Measurements from ENCODE around the gene NDUFAF2. TPM values are rescaled to one million over a fixed set of nuclear protein-coding genes. Genes with fewer than 3 reads are reported as not detected.
A peak's percentile ranks its signal among the peaks of the same experiment; 100 is the strongest.
"Not testable (repeated sequence)": the region's sequence is repeated elsewhere in the genome, so short reads cannot be mapped to it uniquely, and the experiment has no call there.

The NDUFAF2 gene
- total RNA-seq, 4 donors from 2014 or later: 44.0 to 56.3 (median 45.9) TPM

DNA sequence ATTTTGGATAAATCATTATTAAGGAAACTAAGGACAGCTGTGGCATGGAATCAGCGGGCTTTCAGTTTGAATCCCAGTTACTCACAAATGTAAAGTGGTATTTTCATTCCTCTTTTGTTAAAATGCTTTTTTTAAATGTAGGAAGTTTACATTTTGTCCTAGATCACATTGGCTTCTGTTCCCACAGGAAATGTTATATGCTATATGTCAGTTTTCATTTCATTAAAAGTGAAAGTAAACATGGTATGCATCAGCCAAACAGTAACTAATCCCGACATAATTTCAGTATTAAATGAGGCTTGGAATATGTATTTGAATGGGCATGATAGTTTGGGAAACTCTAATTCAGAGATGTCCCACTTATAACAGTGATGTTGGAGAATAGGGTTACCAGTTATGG is 235.9 kb downstream of the NDUFAF2 start:
- TF ChIP-seq POLR2A (IDR thresholded peaks at IDR 0.05) (no peak), EP300 (IDR thresholded peaks at IDR 0.05) (no peak), POLR2AphosphoS5 (IDR thresholded peaks at IDR 0.05) (no peak)
- TF ChIP-seq, protein P1, sequence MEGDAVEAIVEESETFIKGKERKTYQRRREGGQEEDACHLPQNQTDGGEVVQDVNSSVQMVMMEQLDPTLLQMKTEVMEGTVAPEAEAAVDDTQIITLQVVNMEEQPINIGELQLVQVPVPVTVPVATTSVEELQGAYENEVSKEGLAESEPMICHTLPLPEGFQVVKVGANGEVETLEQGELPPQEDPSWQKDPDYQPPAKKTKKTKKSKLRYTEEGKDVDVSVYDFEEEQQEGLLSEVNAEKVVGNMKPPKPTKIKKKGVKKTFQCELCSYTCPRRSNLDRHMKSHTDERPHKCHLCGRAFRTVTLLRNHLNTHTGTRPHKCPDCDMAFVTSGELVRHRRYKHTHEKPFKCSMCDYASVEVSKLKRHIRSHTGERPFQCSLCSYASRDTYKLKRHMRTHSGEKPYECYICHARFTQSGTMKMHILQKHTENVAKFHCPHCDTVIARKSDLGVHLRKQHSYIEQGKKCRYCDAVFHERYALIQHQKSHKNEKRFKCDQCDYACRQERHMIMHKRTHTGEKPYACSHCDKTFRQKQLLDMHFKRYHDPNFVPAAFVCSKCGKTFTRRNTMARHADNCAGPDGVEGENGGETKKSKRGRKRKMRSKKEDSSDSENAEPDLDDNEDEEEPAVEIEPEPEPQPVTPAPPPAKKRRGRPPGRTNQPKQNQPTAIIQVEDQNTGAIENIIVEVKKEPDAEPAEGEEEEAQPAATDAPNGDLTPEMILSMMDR (IDR thresholded peaks at IDR 0.05): no peak
- Histone ChIP-seq H3K36me3 (no peaks in the 10 kb centered on the region), H3K27ac (no peak overlapping the region), H3K4me1 (peaks cover 0 to 6% (median 0%) of the 10 kb centered on the region in 3 donors), H3K4me3 (peak overlapping the region; percentile 24 to 27), H3K27me3 (no peaks in the 10 kb centered on the region), H3K9me3 (no peaks in the 10 kb centered on the region)
- no peak for ATAC-seq
- 41 to 50% methylated on average over 2 of the region's 2 CpGs for WGBS, 2 donors (ENCODE audit: low coverage in 1 of 2)

DNA sequence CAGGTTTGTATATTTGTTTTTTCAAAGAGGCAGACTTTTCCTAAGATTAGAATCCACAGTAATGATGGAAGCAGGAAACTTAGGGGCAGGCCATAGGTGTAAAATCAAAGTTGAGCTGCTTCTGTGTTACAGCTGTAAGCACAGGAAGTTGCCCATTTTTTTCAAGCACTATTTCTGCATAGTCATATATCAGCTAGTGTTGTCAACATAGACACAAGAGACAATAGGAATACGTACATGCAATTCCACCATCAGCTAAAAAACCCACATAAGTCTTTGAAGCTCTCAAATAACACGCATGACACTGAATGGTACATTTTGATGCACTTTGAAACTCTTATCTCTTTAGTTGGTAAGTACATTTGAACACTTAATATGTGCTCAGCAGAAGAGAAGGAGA is 237.4 kb downstream of the NDUFAF2 start:
- WGBS, 2 donors (ENCODE audit: low coverage in 1 of 2): 65 to 75% methylated on average over 2 of the region's 2 CpGs
- no peak for TF ChIP-seq EP300 (IDR thresholded peaks at IDR 0.05)
- TF ChIP-seq POLR2A (IDR thresholded peaks at IDR 0.05): no peak
- TF ChIP-seq, protein P1 (IDR thresholded peaks at IDR 0.05): no peak
- TF ChIP-seq POLR2AphosphoS5 (IDR thresholded peaks at IDR 0.05): no peak

DNA sequence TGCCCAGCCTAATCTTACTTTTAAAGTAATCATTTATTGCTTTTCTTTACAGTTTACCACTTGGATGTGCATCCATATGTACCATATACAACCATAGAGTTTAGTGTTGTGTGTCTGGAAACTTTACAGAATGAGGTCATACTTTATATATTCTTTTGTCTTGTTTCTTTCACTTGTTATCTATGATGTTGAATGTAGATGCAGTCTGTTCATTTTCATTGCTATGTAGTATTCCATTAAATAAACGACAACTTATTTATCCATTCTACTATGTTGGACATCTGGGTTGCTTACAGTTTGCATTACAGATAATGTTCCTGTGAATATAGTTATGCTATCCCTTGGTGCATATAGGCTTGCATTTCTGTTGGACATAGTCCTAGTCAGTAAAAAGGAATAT is 238.5 kb downstream of the NDUFAF2 start:
- TF ChIP-seq, protein P1 (IDR thresholded peaks at IDR 0.05): no peak
- TF ChIP-seq EP300 (IDR thresholded peaks at IDR 0.05) (no peak), POLR2A (IDR thresholded peaks at IDR 0.05) (no peak), POLR2AphosphoS5 (IDR thresholded peaks at IDR 0.05) (no peak)
- no peaks in the 10 kb centered on the region for H3K9me3 ChIP-seq
- no peak overlapping the region for H3K27ac ChIP-seq
- ATAC-seq: no peak
- H3K4me1 ChIP-seq: peaks cover 0 to 6% (median 0%) of the 10 kb centered on the region in 3 donors
- H3K4me3 ChIP-seq: no peak overlapping the region
- H3K27me3 ChIP-seq: no peaks in the 10 kb centered on the region
- WGBS, 2 donors (ENCODE audit: low coverage in 1 of 2): 100% methylated on average over 1 of the region's 1 CpG
- H3K36me3 ChIP-seq: no peaks in the 10 kb centered on the region

More for the DNA sequence above, 237.4 kb downstream of the NDUFAF2 start:
- H3K9me3 ChIP-seq: no peaks in the 10 kb centered on the region
- H3K4me1 ChIP-seq: peaks cover 0 to 6% (median 0%) of the 10 kb centered on the region in 3 donors
- no peak overlapping the region for H3K4me3 ChIP-seq
- no peak overlapping the region for H3K27ac ChIP-seq
- ATAC-seq: no peak
- H3K27me3 ChIP-seq: no peaks in the 10 kb centered on the region
- no peaks in the 10 kb centered on the region for H3K36me3 ChIP-seq

DNA sequence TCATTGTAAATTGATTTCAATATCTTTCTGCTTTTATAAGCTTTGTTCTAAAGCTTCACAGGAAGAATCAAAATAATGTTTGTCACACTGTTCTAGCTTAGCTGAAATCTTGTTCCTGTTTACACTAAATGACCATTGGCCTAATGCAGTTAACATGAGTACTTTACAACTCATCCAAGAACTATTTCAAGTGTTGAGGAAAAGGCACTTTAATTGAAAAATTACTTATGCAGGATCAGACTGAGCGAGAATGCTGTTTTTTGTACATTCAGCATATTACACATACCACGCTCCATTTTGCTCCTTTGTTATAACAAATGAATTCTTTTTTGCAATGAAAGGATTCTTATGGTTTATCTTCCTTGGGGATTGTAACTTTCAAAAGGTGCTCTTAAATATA is 239.7 kb downstream of the NDUFAF2 start:
- TF ChIP-seq POLR2A (IDR thresholded peaks at IDR 0.05): no peak
- no peak for TF ChIP-seq EP300 (IDR thresholded peaks at IDR 0.05)
- TF ChIP-seq, protein P1 (IDR thresholded peaks at IDR 0.05): no peak
- no peak for TF ChIP-seq POLR2AphosphoS5 (IDR thresholded peaks at IDR 0.05)
- Histone ChIP-seq H3K36me3 (no peaks in the 10 kb centered on the region), H3K4me3 (no peak overlapping the region), H3K4me1 (peaks cover 0 to 6% (median 0%) of the 10 kb centered on the region in 3 donors), H3K27me3 (no peaks in the 10 kb centered on the region), H3K9me3 (no peaks in the 10 kb centered on the region), H3K27ac (no peak overlapping the region)
- no peak for ATAC-seq
- 77 to 95% methylated on average over 2 of the region's 2 CpGs for WGBS, 2 donors (ENCODE audit: low coverage in 1 of 2)

DNA sequence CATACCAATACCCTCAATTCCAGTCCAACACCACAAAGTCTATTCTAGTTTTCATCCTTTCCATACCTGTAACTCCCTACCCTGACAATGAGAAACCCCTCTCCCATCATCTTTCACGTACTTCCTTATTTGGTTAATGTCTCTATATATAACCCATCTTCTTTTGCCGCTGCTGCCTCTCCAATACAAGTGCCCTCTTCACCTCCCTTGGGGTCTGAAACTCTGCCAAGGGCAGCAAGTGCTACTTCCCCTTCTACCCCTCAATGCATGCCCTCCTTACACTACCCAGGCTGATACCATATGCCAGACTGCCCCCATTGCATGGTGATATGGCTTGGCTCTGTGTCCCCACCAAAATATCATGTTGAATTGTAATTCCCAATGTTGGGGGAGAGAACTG is 241.6 kb downstream of the NDUFAF2 start:
- WGBS, 2 donors (ENCODE audit: low coverage in 1 of 2): 50 to 85% methylated on average over 1 to 2 of the region's 2 CpGs
- Histone ChIP-seq H3K4me1 (no peaks in the 10 kb centered on the region), H3K27ac (no peak overlapping the region), H3K27me3 (no peaks in the 10 kb centered on the region), H3K9me3 (no peaks in the 10 kb centered on the region), H3K36me3 (no peaks in the 10 kb centered on the region), H3K4me3 (no peak overlapping the region)
- TF ChIP-seq EP300 (IDR thresholded peaks at IDR 0.05): no peak
- no peak for TF ChIP-seq POLR2A (IDR thresholded peaks at IDR 0.05)
- TF ChIP-seq POLR2AphosphoS5 (IDR thresholded peaks at IDR 0.05): no peak
- TF ChIP-seq, protein P1 (IDR thresholded peaks at IDR 0.05): no peak
- no peak for ATAC-seq

DNA sequence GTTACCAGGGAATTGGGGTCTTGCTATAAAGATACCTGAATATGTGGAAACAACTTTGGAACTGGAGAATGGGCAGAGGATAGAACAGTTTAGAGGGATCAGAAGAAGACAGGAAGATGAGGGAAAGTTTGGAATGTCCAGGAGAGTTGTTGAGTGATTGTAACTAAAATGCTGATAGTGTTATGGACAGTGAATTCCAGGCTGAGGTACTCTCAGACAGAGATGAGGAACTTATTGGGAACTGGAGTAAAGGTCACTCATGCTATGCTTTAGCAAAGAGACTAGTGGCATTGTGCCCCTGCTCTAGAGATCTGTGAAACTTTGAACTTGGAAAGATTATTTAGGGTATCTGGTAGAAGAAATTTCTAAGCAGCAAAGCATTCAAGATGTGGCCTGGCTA is 242.3 kb downstream of the NDUFAF2 start:
- not testable (repeated sequence) for H3K27ac ChIP-seq, H3K4me1 ChIP-seq, ATAC-seq, H3K27me3 ChIP-seq, H3K4me3 ChIP-seq, H3K9me3 ChIP-seq, H3K36me3 ChIP-seq

DNA sequence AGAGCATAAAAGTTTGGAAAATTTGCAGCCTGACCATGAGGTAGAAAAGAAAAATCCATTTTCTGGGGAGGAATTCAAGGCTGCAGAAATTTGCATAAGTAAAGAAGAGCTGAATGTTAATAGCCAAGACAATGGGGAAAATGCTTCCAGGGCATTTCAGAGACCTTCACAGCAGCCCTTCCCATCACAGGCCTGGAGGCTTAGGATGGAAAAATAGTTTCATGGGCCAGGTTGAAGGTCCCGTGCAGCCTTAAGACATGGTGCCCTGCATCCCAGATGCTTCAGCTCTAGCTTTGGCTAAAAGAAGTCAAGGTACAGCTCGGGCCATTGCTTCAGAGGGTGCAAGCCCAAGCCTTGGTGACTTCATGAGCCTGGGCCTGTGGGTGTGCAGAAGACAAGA is 242.8 kb downstream of the NDUFAF2 start:
- not testable (repeated sequence) for H3K27ac ChIP-seq
- 71 to 100% methylated on average over 1 to 2 of the region's 2 CpGs for WGBS, 2 donors (ENCODE audit: low coverage in 1 of 2)

More for the DNA sequence above, 242.8 kb downstream of the NDUFAF2 start:
- not testable (repeated sequence) for H3K4me3 ChIP-seq, H3K27me3 ChIP-seq, H3K4me1 ChIP-seq, ATAC-seq, H3K9me3 ChIP-seq, H3K36me3 ChIP-seq

Data from gastroesophageal sphincter (tissue), 4 donors.